Measurements from ENCODE around the gene FAM117A.

DNA sequence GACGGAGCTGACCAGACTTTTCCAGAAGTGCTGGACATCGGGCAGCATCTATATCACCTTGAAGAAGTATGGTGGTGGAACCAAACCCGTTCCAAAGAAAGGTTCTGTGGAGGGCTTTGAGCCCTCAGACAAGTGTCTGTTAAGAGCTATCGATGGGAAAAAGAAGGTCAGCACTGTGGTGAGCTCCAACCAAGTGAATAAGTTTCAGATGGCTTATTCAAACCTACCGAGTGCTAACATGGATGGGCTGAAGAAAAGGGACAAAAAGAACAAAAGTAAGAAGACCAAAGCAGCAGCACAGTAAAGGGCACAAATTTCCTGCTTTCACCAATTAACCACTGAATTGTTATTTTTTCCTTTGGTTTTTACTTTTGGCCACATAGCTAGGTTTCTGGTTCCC, 31.4 kb upstream of the FAM117A start:
- no peak for TF ChIP-seq TEAD4 (IDR thresholded peaks at IDR 0.05; ENCODE audit: borderline replicate concordance, insufficient read depth)
- TF ChIP-seq, protein P1, sequence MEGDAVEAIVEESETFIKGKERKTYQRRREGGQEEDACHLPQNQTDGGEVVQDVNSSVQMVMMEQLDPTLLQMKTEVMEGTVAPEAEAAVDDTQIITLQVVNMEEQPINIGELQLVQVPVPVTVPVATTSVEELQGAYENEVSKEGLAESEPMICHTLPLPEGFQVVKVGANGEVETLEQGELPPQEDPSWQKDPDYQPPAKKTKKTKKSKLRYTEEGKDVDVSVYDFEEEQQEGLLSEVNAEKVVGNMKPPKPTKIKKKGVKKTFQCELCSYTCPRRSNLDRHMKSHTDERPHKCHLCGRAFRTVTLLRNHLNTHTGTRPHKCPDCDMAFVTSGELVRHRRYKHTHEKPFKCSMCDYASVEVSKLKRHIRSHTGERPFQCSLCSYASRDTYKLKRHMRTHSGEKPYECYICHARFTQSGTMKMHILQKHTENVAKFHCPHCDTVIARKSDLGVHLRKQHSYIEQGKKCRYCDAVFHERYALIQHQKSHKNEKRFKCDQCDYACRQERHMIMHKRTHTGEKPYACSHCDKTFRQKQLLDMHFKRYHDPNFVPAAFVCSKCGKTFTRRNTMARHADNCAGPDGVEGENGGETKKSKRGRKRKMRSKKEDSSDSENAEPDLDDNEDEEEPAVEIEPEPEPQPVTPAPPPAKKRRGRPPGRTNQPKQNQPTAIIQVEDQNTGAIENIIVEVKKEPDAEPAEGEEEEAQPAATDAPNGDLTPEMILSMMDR (IDR thresholded peaks at IDR 0.05): no peak
- TF ChIP-seq TCF12 (IDR thresholded peaks at IDR 0.05): no peak
- no peak for TF ChIP-seq EP300 (IDR thresholded peaks at IDR 0.05; ENCODE audit: borderline replicate concordance in 1 of 2, low read depth in 1 of 2, low read length in 1 of 2)
- no peak for TF ChIP-seq YY1 (IDR thresholded peaks at IDR 0.05; ENCODE audit: low read depth)
- TF ChIP-seq CHD2 (IDR thresholded peaks at IDR 0.05; ENCODE audit: low read length, partially characterized antibody): no peak
- no peak for TF ChIP-seq GABPA (IDR thresholded peaks at IDR 0.05; ENCODE audit: low read depth)
- TF ChIP-seq, protein P2, sequence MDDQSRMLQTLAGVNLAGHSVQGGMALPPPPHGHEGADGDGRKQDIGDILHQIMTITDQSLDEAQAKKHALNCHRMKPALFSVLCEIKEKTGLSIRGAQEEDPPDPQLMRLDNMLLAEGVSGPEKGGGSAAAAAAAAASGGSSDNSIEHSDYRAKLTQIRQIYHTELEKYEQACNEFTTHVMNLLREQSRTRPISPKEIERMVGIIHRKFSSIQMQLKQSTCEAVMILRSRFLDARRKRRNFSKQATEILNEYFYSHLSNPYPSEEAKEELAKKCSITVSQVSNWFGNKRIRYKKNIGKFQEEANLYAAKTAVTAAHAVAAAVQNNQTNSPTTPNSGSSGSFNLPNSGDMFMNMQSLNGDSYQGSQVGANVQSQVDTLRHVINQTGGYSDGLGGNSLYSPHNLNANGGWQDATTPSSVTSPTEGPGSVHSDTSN (IDR thresholded peaks at IDR 0.05): no peak
- no peak for TF ChIP-seq EZH2phosphoT487 (IDR thresholded peaks at IDR 0.05; ENCODE audit: borderline replicate concordance, low read depth)
- TF ChIP-seq, protein P3, sequence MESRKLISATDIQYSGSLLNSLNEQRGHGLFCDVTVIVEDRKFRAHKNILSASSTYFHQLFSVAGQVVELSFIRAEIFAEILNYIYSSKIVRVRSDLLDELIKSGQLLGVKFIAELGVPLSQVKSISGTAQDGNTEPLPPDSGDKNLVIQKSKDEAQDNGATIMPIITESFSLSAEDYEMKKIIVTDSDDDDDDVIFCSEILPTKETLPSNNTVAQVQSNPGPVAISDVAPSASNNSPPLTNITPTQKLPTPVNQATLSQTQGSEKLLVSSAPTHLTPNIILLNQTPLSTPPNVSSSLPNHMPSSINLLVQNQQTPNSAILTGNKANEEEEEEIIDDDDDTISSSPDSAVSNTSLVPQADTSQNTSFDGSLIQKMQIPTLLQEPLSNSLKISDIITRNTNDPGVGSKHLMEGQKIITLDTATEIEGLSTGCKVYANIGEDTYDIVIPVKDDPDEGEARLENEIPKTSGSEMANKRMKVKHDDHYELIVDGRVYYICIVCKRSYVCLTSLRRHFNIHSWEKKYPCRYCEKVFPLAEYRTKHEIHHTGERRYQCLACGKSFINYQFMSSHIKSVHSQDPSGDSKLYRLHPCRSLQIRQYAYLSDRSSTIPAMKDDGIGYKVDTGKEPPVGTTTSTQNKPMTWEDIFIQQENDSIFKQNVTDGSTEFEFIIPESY (IDR thresholded peaks at IDR 0.05; ENCODE audit: borderline replicate concordance, low read depth): no peak
- TF ChIP-seq RCOR1 (IDR thresholded peaks at IDR 0.05; ENCODE audit: low read length): no peak
- no peak for TF ChIP-seq FOSL2 (IDR thresholded peaks at IDR 0.05; ENCODE audit: borderline replicate concordance, low read depth)
- no peak for TF ChIP-seq SIN3A (IDR thresholded peaks at IDR 0.05; ENCODE audit: borderline replicate concordance, low read depth, low read length)
- TF ChIP-seq TAF1 (IDR thresholded peaks at IDR 0.05; ENCODE audit: borderline replicate concordance, low read depth, low read length): no peak
